Erythroblast (primary cell): Measurements from ENCODE around the gene ZNF366.

Experiments used
- GATA1 ChIP-seq: IDR thresholded peaks from 2 replicates; pipeline ENCODE4 v1.6.1; 2011; ENCODE audit warnings: low read depth, mild to moderate bottlenecking, control low read depth, low read length, moderate library complexity
- POLR2A ChIP-seq: IDR thresholded peaks from 2 replicates; pipeline ENCODE4 v1.6.1; 2011; ENCODE audit warnings: mild to moderate bottlenecking, low read length

DNA sequence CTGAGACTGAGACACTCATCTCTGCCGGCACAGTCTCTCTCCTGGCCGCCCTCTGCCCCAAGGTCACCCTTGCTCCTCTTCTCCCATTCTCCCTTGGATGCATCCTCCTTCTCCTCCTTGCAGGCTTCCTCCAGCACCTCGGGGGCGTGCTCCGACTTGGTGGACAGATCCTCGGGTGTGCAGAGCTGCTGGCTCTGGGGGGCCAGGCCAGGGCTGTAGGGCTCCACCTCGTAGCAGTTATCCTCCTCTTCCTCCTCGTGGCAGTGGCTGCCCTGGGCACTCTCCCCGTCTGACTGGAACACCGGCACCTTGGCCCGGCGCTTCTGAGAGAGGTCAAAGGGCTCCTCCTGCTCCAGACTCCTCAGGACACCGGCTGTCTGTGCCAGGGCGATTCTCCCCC lies 63.3 kb downstream of the ZNF366 start:
- TF ChIP-seq POLR2A (no peak), GATA1 (no peak)
